ENCODE results near the gene ARFGAP2.

- TF ChIP-seq, protein P1, sequence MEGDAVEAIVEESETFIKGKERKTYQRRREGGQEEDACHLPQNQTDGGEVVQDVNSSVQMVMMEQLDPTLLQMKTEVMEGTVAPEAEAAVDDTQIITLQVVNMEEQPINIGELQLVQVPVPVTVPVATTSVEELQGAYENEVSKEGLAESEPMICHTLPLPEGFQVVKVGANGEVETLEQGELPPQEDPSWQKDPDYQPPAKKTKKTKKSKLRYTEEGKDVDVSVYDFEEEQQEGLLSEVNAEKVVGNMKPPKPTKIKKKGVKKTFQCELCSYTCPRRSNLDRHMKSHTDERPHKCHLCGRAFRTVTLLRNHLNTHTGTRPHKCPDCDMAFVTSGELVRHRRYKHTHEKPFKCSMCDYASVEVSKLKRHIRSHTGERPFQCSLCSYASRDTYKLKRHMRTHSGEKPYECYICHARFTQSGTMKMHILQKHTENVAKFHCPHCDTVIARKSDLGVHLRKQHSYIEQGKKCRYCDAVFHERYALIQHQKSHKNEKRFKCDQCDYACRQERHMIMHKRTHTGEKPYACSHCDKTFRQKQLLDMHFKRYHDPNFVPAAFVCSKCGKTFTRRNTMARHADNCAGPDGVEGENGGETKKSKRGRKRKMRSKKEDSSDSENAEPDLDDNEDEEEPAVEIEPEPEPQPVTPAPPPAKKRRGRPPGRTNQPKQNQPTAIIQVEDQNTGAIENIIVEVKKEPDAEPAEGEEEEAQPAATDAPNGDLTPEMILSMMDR (IDR thresholded peaks at IDR 0.05), result peak in 2 of 4 experiments; percentile 33 to 38
- TF ChIP-seq POLR2AphosphoS5 (IDR thresholded peaks at IDR 0.05), result peak; percentile 36 to 83 (median 58)
These were observed 9.5 kb upstream of the ARFGAP2 start, which contains the start of gene PACSIN3 for GRCh38 chr11:47186076-47186699.
